H1 (cell line): Measurements from ENCODE around the gene IQCF2.

Experiments used
- CEBPB ChIP-seq: IDR thresholded peaks from 2 replicates; pipeline ENCODE4 v1.6.1; 2012; ENCODE audit warnings: low read depth, low read length
- CREB1 ChIP-seq: IDR thresholded peaks from 2 replicates; pipeline ENCODE4 v1.6.1; 2012; ENCODE audit warnings: inconsistent platforms
- EZH2 ChIP-seq: fragments of 200-600 bp; sonication (generic); IDR thresholded peaks from 2 replicates; pipeline ENCODE4 v1.7.1; 2012; ENCODE audit warnings: low read depth, mild to moderate bottlenecking, moderate library complexity, low read length, inconsistent platforms; ENCODE audit not compliant: severe bottlenecking
- JUND ChIP-seq: IDR thresholded peaks from 2 replicates; pipeline ENCODE4 v1.6.1; 2011; ENCODE audit warnings: mild to moderate bottlenecking, improper control_type of control experiment, low read length
- TF ChIP-seq, protein P1 (sequence below): IDR thresholded peaks from 2 replicates; pipeline ENCODE4 v1.6.1; 2012; ENCODE audit warnings: inconsistent platforms
- TF ChIP-seq, protein P2 (sequence below), 3 experiments: IDR thresholded peaks; 1 replicate in 2 of 3; 2 replicates in 1 of 3; pipeline versions ENCODE4 v1.5.1 to v1.6.1; 2011; ENCODE audit warnings: low read length in 3 of 3, mild to moderate bottlenecking in 3 of 3, inconsistent platforms in 2 of 3, low read depth in 1 of 3, moderate library complexity in 1 of 3; ENCODE audit not compliant: insufficient read depth in 1 of 3; ENCODE audit errors: control extremely low read depth in 1 of 3

DNA sequence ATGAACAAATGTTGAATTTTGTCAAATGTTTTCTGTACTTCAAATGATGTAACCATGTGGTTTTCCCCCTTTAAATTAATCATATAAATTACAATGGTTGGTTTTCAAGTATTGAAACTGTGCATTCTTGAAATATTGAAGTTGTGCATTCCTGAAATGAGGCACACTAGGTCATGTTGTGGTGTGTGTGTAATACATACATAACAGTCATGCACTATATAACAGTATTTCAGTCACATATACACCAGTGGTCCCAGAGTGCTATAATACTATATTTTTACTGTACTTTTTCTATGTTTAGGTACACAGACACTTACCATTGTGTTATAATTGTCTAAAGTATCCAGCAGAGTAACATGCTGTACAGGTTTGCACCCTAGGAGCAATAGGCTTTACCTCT lies 25.0 kb downstream of the IQCF2 start:
- TF ChIP-seq CEBPB: no peak
- no peak for TF ChIP-seq JUND
- TF ChIP-seq EZH2: no peak
- TF ChIP-seq, protein P1, sequence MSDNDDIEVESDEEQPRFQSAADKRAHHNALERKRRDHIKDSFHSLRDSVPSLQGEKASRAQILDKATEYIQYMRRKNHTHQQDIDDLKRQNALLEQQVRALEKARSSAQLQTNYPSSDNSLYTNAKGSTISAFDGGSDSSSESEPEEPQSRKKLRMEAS: no peak
- no peak for TF ChIP-seq CREB1
- TF ChIP-seq, protein P2, sequence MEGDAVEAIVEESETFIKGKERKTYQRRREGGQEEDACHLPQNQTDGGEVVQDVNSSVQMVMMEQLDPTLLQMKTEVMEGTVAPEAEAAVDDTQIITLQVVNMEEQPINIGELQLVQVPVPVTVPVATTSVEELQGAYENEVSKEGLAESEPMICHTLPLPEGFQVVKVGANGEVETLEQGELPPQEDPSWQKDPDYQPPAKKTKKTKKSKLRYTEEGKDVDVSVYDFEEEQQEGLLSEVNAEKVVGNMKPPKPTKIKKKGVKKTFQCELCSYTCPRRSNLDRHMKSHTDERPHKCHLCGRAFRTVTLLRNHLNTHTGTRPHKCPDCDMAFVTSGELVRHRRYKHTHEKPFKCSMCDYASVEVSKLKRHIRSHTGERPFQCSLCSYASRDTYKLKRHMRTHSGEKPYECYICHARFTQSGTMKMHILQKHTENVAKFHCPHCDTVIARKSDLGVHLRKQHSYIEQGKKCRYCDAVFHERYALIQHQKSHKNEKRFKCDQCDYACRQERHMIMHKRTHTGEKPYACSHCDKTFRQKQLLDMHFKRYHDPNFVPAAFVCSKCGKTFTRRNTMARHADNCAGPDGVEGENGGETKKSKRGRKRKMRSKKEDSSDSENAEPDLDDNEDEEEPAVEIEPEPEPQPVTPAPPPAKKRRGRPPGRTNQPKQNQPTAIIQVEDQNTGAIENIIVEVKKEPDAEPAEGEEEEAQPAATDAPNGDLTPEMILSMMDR (IDR thresholded peaks at IDR 0.05; ENCODE audit: control extremely low read depth in 1 of 3, insufficient read depth in 1 of 3, low read depth in 1 of 3, low read length in 3 of 3): no peak
